Astrocyte of the hippocampus (primary cell): ENCODE measurements around the gene MBLAC2.

Experiments
- DNase-seq: peaks from one replicate; pipeline ENCODE4 v3.0.0; 2011; ENCODE audit warnings: low read depth, low spot score

MBLAC2 gene

DNA sequence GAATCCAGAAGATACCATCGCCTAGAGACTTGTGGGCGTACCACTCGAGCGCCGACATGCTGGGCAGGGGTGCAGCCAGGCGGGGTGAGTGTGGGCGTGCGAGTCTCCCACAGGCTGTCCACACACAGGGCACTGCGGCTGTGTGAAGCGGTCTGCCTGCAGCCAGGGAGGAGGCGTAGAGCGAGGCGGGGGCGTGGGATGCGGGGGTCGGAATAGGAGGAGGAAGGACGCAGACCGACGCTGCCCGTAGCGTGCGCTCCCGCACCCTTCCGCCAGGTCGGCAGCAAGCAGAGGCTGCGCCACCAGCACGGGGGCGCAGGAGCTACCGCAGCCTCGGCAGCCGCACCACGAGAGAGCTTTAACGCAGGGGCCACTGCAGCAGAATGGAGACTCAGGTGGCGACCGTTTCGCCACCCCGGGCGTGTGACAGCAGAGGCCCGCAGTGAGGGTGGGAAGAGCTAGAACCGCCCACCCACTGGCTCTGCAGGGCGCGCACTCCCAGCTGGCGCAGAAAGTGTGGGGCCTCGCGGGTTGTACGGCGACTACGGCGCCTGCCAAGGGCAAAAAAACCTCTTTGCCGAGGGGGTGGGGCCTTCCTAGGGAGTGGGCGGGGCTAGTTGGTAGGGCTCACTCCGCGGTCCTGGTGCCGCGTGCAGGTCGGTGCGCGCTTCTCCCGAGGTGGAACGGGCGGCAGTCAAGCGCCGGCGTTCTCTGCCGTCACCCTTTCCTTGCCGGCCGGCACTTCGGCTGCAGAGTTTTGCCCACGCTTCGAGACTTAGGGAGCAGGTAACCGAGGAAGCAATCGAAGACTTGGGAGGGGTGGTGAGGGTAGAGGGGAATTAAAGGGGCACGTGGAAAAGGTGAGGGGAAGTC is at the start of gene MBLAC2, which contains the start of gene POLR3G:
TSS of gene MBLAC2 (minus strand) at position 537 of the 873 bp plus-strand sequence. CDS start at position 58, 479 bp downstream.
TSS of gene POLR3G (plus strand) at position 630 of the 873 bp plus-strand sequence. CDS start 10,704 bp downstream, outside the sequence.
- DNase-seq, result peak; percentile 96

DNA sequence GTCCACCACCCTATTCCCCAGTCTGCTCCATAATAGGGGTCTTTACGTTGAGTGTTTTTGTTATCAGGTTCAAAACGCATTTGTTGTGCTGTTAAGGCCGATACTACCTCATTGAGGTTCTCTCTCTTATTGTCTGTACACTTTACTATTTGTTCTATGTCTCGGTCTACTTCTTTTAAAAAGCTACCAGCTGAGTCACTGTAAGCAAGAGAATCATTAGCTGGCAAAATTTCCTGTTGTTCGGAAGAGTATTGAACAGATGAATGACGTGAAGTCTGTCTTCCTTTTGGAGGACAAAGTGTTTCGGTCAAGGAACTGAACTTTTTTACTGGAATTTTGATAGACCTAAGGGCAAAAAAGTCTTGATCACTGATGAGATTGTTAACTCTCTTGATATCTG is 44.5 kb upstream of the MBLAC2 start:
- DNase-seq, result peak; percentile 12

DNA sequence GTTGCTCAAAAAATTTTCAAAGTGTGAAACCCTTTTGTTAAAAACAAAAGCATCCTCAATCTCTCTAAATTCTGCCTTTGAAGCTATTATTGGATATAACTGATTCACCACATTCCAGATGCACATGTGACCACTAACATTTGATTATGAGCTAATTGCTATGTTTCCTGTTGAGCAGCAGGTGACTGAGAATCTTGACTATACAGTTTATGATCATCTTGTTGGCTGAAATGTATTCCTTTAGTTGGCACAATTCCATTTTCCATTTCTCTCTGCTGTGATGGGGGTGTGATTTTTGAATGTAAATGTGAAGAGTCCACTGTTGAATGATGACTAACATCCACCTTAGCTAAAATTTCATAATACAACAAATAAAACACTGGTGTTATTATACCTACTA is 44.1 kb upstream of the MBLAC2 start:
- peak; percentile 31 for DNase-seq

DNA sequence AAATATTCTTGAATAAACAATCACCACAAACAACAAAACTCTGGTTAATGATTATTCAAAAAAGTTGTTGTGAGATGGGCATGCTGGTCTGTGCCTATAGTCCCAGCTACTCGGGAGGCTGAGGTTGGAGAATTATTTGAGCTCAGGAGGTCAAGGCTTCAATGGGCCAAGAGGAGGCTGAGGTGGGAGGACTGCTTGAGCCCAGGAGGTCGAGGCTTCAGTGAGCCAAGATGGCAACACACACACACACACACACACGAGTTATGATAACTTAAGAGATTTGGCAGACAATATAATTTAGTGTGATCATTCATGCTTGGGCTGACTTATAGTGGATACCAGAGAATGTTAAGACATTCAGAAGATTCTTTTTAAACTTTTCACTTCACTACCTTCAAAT is 39.9 kb upstream of the MBLAC2 start:
- DNase-seq, result no peak

DNA sequence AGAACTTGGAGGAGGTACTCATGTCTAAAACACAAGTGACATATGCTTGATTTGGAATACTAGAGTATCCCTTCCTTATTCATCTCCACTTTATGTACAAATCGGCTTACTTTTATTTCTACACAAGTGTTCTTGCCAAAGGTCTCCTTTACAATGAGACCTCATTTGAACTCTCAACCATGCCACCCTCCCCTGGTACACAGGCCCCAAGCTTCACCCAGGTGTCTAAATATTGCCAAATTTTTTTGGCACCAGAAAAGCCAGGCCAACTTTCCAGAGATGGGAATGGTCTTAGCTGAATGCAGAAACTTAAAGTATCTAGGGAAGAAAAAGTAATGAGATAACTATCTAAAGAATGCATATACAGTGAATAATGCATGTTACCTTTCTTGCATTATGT is 35.9 kb upstream of the MBLAC2 start:
- DNase-seq, result no peak

DNA sequence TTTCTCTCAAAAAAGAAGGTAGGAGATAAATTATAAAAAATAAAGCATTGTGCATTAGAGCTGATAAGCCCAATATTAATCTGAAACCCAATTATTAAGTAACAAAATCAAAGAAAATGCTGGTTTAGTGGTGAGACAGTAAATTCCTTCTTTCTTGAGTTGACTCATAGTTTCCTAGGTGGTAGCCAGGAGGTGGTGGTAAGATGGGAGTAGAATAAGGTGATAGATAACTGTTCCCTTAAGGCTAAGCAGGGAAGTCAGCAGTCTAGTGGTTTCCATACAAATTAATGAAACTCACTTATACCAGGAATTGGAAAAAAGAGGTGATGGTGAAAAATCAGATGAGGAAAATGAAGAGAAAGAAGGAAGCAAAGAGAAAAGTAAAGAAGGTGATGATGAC is 31.6 kb upstream of the MBLAC2 start:
- no peak for DNase-seq

DNA sequence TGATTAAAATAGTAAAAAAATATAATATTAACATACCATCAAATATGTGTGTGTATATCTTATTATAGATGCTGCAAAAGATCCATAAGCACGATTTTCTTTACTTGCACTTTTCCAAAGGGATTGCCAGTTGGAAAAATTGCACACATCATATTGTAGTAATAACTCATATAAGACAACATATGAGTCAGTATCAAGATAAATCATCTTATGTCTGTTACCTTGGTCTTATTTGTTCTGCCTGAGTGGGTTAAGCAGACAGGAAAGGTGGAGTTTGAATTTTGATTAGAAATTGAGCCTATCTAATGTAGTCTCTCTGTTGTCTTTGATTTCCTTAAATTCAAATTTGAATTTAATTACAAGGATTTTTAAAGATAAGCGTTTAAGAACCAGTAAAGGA is 30.2 kb upstream of the MBLAC2 start:
- no peak for DNase-seq

DNA sequence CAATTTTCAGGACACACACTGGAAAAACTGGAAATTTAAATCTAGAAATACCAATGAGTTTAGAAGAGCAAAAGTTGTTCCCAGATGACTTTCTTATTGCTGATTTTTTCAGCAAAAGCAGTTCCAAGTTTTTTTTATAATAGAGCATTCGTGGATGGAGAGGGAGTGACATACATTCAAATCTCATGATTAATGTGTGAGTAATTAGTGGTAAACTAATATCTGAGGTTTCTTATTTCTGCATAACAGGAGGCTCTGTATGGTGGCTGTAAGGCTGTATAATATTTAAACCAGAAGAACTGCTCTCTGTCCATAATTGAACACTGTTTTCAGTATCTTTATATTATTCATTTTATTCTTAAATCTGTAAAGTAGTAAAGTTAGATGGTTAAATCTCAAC is 29.0 kb upstream of the MBLAC2 start:
- DNase-seq, result no peak

DNA sequence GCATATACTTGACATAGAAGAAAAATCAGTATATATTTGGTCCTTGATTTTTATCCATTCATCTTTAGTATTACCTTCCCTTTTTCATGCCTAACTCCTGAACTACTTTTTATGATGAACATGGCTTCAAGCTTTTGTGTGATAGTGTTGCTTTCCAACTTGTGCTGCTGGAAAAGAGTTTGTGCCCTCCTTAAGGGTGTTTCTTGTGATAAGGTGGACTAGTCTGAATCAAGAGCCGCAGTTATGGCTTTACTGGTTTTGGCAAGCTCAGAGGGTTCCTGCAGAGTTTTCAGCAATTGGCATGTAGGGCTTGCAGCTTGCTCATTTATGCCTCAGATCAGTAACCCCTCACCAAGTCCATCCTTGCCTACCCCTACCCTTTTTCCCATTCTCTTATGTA is 20.6 kb upstream of the MBLAC2 start:
- no peak for DNase-seq

DNA sequence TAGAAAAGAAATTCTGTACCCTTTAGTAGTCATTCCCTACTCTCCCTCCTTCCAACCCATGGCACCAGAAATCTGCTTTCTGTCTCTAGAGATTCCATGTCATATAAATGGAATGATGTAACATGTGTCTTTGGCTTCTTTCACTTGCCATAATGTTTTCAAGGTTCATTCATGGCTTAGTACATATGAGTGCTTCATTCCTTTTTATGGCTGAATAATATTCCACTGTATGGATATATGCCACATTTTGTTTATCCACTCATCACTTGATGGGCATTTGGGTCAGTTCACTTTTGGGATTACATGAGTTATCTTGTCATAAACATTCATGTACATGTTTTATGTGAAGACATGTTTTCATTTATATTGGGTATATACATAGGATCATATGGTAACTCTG is 19.5 kb upstream of the MBLAC2 start:
- DNase-seq, result no peak

DNA sequence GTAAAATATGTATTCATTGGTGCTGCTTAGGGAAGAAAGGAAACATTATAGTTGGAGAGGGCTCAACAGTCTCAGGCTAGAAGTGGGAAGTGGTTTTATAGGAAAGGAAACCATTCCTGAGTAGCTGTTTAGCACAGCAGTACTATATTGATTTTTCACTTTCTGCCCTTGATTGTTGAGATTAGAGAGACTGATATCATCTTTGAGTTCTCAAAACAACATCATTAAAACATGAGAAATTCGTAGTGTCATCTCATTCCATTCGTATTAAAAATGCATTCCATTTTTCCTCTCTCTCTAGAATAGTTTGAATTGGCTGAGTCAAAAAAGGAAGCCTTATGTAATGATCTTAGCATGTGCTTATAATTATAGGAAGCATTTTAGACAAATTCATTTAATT is 14.2 kb upstream of the MBLAC2 start:
- no peak for DNase-seq

DNA sequence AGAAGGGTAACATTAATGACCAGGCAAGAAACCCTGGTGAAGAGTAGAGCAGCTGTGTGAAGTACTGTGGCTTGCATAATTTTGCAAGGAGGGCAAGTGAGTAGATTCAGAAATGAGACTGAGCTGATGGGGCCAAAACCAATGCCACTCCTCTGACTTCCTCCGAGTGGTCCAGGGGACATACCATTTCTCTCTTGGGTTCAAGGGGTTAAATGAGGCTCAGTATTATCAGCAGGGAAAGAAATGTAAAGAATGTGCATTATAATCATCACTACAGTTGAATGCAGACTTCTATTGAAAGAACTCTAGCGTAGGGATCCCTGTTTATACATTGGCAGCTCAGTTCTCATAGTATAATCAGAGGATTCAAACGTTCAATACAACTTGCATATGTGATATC is 10.0 kb upstream of the MBLAC2 start:
- no peak for DNase-seq

DNA sequence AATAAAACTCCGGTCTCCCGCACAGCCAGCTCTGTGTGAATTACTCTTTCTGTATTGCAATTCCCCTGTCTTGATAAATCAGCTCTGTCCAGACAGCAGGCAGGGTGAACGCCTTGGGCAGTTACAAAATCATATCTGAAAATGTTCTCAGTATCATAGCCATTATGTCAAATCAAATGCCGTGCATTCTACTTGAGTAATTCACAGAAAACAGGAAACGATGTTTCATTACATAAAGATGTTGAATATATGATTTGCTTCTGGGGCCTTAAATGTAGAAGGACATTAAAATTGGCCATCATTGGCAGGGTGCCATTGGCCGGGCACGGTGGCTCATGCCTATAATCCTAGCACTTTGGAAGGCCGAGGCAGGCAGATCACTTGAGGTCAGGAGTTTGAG is 8.6 kb upstream of the MBLAC2 start:
- DNase-seq, result no peak

DNA sequence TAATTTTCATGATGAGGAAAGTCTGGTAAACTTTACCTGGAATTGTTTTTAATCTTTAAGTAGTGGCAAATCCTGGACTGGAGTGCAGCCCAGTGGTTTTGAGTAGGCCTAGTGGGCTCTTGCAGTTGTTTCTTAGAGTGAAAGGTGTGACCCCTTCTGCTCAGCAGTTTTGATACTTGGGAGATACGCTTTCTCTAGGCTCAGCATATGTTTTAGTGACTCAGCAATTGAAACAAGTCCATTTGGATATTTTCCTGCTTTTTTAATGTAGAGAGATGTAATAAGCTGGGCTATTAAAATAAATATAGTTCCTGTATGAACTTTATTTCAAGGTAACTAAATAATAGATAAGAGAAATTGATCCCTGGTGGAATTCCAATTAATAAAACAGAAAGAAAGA is 6.1 kb upstream of the MBLAC2 start:
- no peak for DNase-seq

DNA sequence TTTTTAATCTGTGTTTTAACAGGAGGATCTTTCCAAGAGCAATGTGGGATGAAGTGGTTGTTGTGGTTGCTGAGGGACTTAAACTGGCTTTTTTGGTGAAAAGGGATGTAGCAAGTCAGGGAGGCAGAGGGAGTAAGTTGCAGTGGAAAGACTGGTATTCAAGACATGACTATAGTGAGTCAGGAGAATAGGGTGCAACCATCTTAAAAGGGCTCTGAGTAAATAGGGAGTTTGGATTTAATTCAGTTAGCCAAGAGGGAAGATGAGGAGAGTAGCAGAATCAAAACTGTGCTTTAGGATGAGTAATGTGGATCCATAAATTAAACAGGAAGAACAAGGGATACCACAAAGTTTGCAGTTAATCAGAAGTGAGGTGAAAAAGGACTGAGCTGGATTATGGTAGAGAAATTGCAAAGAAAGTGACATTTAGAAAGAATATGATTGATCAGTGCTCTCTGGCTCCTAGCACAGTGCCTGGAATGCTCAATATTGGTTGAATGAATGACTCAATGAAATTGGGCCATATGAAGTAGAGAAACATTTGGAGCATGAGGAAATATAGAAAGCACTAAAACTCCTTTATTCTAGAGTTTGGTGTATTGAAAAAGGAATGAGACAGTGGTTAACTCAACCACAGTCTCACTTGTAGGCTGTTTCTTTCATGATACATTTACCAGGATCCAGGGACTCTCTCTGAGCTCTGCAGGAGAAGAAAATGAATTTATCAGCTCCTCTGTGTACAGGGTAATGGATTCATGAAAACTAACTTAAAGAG is 5.2 kb upstream of the MBLAC2 start:
- DNase-seq, result peak; percentile 10

DNA sequence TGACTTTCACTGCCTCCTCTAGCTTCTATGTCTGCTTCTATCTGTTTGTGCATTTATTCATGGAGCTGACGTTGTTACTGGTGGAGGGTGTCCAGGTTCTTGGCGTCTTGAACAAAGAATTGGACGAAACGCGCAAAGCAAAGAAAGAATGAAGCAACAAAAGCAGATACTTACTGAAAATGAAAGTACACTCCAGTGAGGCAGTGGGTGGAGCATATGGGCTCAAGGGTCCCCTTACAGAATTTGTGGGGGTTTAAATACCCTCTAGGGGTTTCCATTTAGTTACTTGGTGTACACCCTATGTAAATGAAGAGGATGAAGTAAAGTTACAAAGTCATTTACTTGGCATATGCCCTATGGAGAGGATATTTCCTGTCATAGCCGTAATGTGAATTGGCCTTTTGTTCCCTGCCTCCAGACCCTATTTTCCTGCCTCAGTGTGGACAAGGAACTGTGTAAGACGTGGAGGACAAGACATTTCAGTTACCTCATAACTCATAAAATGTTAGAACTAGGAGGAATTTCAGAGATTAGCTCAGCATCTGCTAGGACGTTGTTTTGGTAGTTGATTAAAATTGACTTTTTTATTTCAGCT is 3.1 kb upstream of the MBLAC2 start:
- DNase-seq, result no peak

DNA sequence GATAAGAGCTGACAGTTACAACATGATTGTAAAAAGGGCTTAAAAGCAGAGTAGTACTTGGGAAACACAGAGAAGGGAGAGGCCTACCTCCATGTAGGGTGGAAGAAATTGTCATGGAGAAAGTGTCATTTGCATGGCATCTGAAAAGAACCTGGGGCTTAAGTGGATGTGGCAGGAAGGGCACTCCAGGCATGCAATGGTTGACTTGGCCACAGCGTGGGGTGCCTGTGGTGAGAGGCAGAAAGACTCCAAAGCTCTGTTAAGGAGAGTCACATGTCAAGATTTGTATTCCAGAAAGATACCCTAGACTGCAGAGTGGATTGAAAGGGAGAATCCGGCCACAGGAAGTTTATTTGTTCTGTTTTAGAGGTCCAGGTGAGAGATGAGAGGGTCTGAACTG is 2.5 kb upstream of the MBLAC2 start:
- peak; percentile 24 for DNase-seq

DNA sequence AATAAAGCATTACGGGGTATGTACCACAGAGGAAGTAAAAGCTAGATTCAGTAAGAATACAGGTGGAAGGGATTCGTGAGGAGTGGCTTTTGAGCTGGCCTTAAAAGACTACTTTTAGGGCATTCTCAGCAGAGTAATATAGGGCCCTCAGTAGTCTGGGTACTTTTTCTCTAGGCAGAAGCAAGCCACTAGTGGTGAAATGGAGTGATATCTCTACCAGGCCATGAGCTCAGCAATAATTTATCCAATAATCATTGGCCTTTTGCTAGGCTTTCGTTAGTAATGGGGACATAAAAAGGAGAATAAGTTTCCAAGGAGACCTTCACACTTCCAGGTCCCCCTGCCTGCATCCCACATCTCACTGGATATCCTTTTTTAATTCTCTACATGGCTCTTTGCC is 1.8 kb upstream of the MBLAC2 start:
- no peak for DNase-seq

DNA sequence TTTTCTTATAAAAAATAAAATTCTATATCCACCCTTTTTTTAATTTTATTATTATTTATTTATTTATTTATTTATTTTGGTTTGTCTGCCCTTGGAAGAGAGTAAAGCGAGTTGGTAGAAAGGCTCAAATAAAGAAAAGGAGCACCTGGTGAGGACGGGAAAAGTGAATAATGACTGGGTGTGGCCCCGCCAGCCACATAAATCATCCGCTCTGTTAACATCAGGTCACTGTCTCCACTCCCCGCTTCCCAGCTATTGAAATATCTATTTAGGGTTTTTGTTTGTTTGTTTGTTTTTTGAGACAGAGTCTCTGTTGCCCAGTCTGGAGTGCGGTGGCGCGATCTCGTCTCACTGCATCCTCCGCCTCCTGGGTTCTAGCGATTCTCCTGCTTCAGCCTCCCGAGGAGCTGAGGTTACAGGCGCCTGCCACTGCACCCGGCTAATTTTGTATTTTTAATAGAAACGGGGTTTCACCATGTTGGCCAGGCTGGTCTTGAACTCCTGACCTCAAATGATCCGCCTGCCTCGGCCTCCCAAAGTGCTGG is 937 bp upstream of the MBLAC2 start:
- DNase-seq, result no peak

DNA sequence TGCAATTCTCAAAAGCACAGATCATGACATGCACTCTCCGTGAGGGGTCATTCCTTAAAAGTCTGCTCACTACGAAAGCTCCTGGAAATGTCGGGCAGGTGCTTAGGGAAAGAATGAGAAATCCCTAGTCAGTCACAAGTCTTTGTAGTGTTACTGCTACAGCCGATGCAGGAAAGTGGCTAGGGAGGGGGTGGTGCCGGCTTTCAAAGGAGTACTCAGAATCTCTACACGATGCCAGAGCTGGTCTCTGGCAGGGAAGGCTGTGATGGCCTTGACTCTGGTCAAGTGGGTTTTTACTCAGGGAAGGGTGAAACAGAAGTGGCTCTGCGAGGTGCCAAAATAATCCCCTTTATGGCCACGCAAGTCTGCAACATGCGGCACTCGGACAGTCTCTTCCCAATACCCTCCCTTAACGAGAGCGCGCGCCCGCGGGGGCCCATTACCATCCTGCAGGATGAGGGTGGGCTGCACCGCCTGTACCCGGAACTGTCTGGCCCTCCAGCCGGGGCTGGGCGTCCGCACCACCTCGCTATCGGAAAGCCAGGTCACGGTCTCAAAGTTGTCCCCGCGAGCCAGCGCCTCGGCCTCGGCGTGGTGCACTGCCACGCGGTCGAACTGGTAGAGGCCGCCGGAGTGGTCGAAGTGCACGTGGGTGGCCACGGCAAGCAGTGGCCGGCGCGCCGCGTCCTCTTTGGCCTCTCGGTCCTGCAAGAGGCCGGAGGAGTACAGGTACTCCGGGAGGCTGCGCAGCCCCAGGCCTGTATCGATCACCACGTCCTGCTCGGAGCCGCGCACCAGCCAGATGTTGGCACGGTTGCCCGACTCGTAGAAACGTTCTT is 956 bp downstream of the MBLAC2 start:
- DNase-seq, result peak; percentile 45

DNA sequence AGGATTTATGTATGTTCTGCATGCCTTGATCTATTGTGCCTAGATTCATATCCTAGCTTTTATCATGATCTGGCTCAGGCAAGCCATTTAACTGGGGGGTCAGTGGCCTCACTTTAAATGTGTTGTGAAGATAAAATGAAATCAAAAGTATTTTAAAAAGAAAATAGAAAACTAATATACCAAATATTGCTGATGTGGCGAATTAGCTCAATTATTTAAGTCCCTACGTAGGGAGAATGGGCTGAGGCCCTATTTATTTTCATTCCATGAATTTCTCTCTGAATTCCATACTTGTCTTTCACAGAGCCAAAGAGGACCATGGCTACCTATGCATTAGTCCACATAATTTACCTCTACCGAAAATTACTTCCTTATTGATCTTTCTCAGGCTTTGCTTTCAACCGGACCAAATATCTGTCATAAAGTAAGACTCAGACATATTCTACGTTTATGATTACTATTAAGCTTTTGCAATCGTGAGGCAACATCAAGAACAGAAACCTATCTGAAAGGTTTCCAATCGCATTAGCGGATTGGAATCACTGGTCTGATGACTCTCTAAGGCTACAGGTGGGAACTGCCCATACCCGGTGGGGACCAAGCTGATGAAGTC is 1.7 kb downstream of the MBLAC2 start:
- no peak for DNase-seq
